Endothelial cell of umbilical vein (primary cell): ENCODE measurements around the gene MSN. TPM values are rescaled to one million over a fixed set of nuclear protein-coding genes. Genes with fewer than 3 reads are reported as not detected.

ENCODE experiments used
- BruUV-seq: library from RNA; stranded (reverse); fragments of 400-500 nt; replicated peaks from 2 replicates; lab custom pipeline; 2021; lab: Mats Ljungman, UMichigan
- CTCF ChIA-PET: fragments of 300-600, 350-600 bp; sonication (Branson Sonifier 250); formaldehyde crosslinking; loops from one replicate; lab custom pipeline; 2021; ENCODE audit warnings: antibody characterized with exemption, inconsistent platforms; lab: Charles Lee
- POLR2A ChIA-PET: fragments of 300-600, 350-600 bp; sonication (Branson Sonifier 250); formaldehyde crosslinking; loops from one replicate; lab custom pipeline; 2021; ENCODE audit warnings: antibody characterized with exemption, inconsistent platforms; lab: Charles Lee
- DNase-seq: peaks from one replicate; pipeline ENCODE4 v3.0.0-alpha.2; 2011; ENCODE audit warnings: low read depth, low spot score
- FAIRE-seq: peaks from 2 replicates; lab custom pipeline; 2011; peaks lifted over from hg19 to GRCh38; lab: Jason Lieb, UNC
- H2AFZ ChIP-seq: 2 replicates; pipeline ENCODE4 v1.6.0; 2012; ENCODE audit warnings: low read depth, low read length, control low read depth, inconsistent platforms
- H3K27ac ChIP-seq: 2 replicates; pipeline ENCODE4 v1.5.1; 2011; ENCODE audit warnings: low read depth, mild to moderate bottlenecking, control low read depth, low read length, moderate library complexity; ENCODE audit not compliant: insufficient read depth
- H3K27me3 ChIP-seq, 2 experiments: 2 replicates each; pipeline versions ENCODE4 v1.6.0 to v1.6.1; 2011; ENCODE audit warnings: low read length in 2 of 2, mixed read lengths in 1 of 2; ENCODE audit not compliant: control insufficient read depth in 2 of 2, insufficient read depth in 2 of 2
- H3K36me3 ChIP-seq, 2 experiments: 2 replicates in 1 of 2; 3 replicates in 1 of 2; pipeline ENCODE4 v1.5.1; 2011; ENCODE audit warnings: low read length in 2 of 2, mild to moderate bottlenecking in 1 of 2, moderate library complexity in 1 of 2; ENCODE audit not compliant: control insufficient read depth in 2 of 2, insufficient read depth in 2 of 2; ENCODE audit errors: extremely low read depth in 1 of 2
- H3K4me1 ChIP-seq: 3 replicates; pipeline ENCODE4 v1.5.1; 2011; ENCODE audit warnings: mild to moderate bottlenecking, low read length; ENCODE audit not compliant: control insufficient read depth, insufficient read depth; ENCODE audit errors: extremely low read depth
- H3K4me2 ChIP-seq: 2 replicates; pipeline ENCODE4 v1.6.1; 2011; ENCODE audit warnings: low read length, control low read depth, mixed read lengths; ENCODE audit not compliant: insufficient read depth
- H3K4me3 ChIP-seq, 3 experiments: fragments of 200-600 bp in 1 of 3; sonication (generic), shearing (Covaris generic) in 1 of 3; replicated peaks in 1 of 3; 2 replicates each; pipeline ENCODE4 v1.5.1; 2011 to 2016; ENCODE audit warnings: control low read depth in 3 of 3, low read length in 3 of 3, mild to moderate bottlenecking in 2 of 3, inconsistent platforms in 1 of 3, low read depth in 1 of 3, moderate library complexity in 1 of 3; ENCODE audit not compliant: insufficient read depth in 1 of 3
- H3K79me2 ChIP-seq: 2 replicates; pipeline ENCODE4 v1.6.0; 2012; ENCODE audit warnings: low read length, inconsistent platforms; ENCODE audit not compliant: control insufficient read depth, insufficient read depth
- H3K9ac ChIP-seq: replicated peaks from 2 replicates; pipeline ENCODE3; 2011; ENCODE audit warnings: low read length, control low read depth; ENCODE audit not compliant: insufficient read depth; ENCODE audit errors: extremely low read depth
- H3K9me1 ChIP-seq: replicated peaks from 3 replicates; pipeline ENCODE4 v1.6.0; 2011; ENCODE audit warnings: mild to moderate bottlenecking, low read length; ENCODE audit not compliant: control insufficient read depth, insufficient read depth; ENCODE audit errors: extremely low read depth
- H3K9me3 ChIP-seq: replicated peaks from 2 replicates; pipeline ENCODE4 v1.5.1; 2012; ENCODE audit warnings: low read length, inconsistent platforms; ENCODE audit not compliant: control insufficient read depth, insufficient read depth
- H4K20me1 ChIP-seq: replicated peaks from 2 replicates; pipeline ENCODE3; 2011; ENCODE audit warnings: mild to moderate bottlenecking, low read length; ENCODE audit not compliant: control insufficient read depth, insufficient read depth; ENCODE audit errors: extremely low read depth
- CTCF ChIP-seq, 2 donors: IDR thresholded peaks; 1 replicate in 1 of 2; 2 replicates in 1 of 2; pipeline ENCODE4 v1.5.1; 2011; ENCODE audit warnings: low read length in 2 of 2, mild to moderate bottlenecking in 2 of 2, moderate library complexity in 2 of 2, control low read depth in 1 of 2, inconsistent platforms in 1 of 2, low read depth in 1 of 2; ENCODE audit not compliant: insufficient read depth in 1 of 2; ENCODE audit errors: extremely low read depth in 1 of 2
- EZH2 ChIP-seq: IDR thresholded peaks from 2 replicates; pipeline ENCODE4 v1.6.1; 2012; ENCODE audit warnings: borderline replicate concordance, low read depth, mild to moderate bottlenecking, moderate library complexity, low read length, inconsistent platforms; ENCODE audit not compliant: severe bottlenecking
- FOS ChIP-seq: IDR thresholded peaks from 2 replicates; pipeline ENCODE4 v1.6.1; 2011; ENCODE audit warnings: mild to moderate bottlenecking, low read length, moderate library complexity, borderline replicate concordance; ENCODE audit not compliant: insufficient read depth
- GATA2 ChIP-seq: IDR thresholded peaks from 2 replicates; pipeline ENCODE4 v1.7.0; 2011; ENCODE audit warnings: low read depth, mild to moderate bottlenecking, moderate library complexity, mixed read lengths, low read length; ENCODE audit not compliant: insufficient read length, insufficient read depth
- JUN ChIP-seq: IDR thresholded peaks from 2 replicates; pipeline ENCODE4 v1.6.1; 2011; ENCODE audit warnings: borderline replicate concordance, low read depth; ENCODE audit not compliant: insufficient read length, insufficient read depth
- MAX ChIP-seq: IDR thresholded peaks from 2 replicates; pipeline ENCODE4 v1.6.1; 2011; ENCODE audit not compliant: insufficient read depth, insufficient read length
- MYC ChIP-seq: IDR thresholded peaks from one replicate; pipeline ENCODE4 v1.6.1; 2011; ENCODE audit warnings: mild to moderate bottlenecking, low read depth, low read length
- POLR2A ChIP-seq: IDR thresholded peaks from 2 replicates; pipeline ENCODE4 v1.6.1; 2012; ENCODE audit warnings: low read depth, mild to moderate bottlenecking, control low read depth, low read length
- POLR2AphosphoS5 ChIP-seq: IDR thresholded peaks from 2 replicates; pipeline ENCODE4 v1.6.1; 2012; ENCODE audit warnings: low read depth, mild to moderate bottlenecking, control low read depth, low read length, moderate library complexity; ENCODE audit not compliant: insufficient read depth
- dilution Hi-C: fragments of 300-500 bp; cut with MboI; formaldehyde crosslinking; loops from one replicate; pipeline ENCODE4 v1.15.0; 2019; ENCODE audit warnings: low sequenced_read_pairs; ENCODE audit not compliant: extremely low pct_ligation_motif_present
- intact Hi-C: fragments of 100-400 bp; cut with micrococcal nuclease; formaldehyde crosslinking; loops from one replicate; pipeline ENCODE4 v1.10.0; 2022
- polyA plus RNA-seq, 4 experiments: library from polyadenylated mRNA; depleted of rRNA in 3 of 4; stranded (reverse) in 3 of 4; unstranded in 1 of 4; fragments of >200 nt; gene quantifications; 2 replicates each; pipeline versions ENCODE4 v1.2.1 to v1.2.3, GENCODE V29; 2011 to 2012; ENCODE audit warnings: missing spikeins in 1 of 4
- total RNA-seq: library from RNA; stranded (reverse); gene quantifications from 2 replicates; pipeline ENCODE4 v1.2.3, GENCODE V29; 2021

MSN gene
- total and polyA plus RNA-seq, 2 donors (not counting 3 experiments of a cell fraction or from before 2014, with no cell fraction given): 528 to 635 TPM

GRCh38 chrX:65751519-65751918, 84.1 kb downstream of the MSN start:
- intact Hi-C loops (no loop called here), dilution Hi-C loops (no loop called here)
- Histone ChIP-seq H3K4me1 (no peaks in the 10 kb centered on the region), H3K4me2 (no peak overlapping the region), H3K9me1 (no peaks in the 10 kb centered on the region), H3K4me3 (no peak overlapping the region), H3K79me2 (no peaks in the 10 kb centered on the region), H3K27ac (no peak overlapping the region), H3K9ac (no peak overlapping the region), H3K36me3 (no peaks in the 10 kb centered on the region), H2AFZ (no peak overlapping the region), H3K9me3 (no peaks in the 10 kb centered on the region), H4K20me1 (no peaks in the 10 kb centered on the region), H3K27me3 (no peaks in the 10 kb centered on the region)
- FAIRE-seq (no peak), DNase-seq (no peak)
- BruUV-seq: no TSS peak
- no peak for TF ChIP-seq POLR2AphosphoS5
- TF ChIP-seq JUN: no peak
- TF ChIP-seq MYC: no peak
- no peak for TF ChIP-seq FOS
- no peak for TF ChIP-seq CTCF (IDR thresholded peaks at IDR 0.05; ENCODE audit: extremely low read depth in 1 of 2, insufficient read depth in 1 of 2, low read depth in 1 of 2, low read length in 2 of 2)
- no peak for TF ChIP-seq EZH2
- TF ChIP-seq POLR2A: no peak
- no peak for TF ChIP-seq MAX
- TF ChIP-seq GATA2: no peak
- POLR2A ChIA-PET: no interaction called here
- CTCF ChIA-PET: no interaction called here
